NCI-H1092 treated with DMSO at 0.1 percent for 48 hours (cell line): ENCODE results near the gene FBXO10.
"Not testable (repeated sequence)": the region's sequence is repeated elsewhere in the genome, so short reads cannot be mapped to it uniquely, and the experiment has no call there.

Experiments
- DNase-seq: peaks from one replicate; lab custom pipeline; 2025; lab: John Stamatoyannopoulos, UW

FBXO10 gene

GRCh38 chr9:37511016-37512010 is 64.9 kb downstream of the FBXO10 start:
- no peak for DNase-seq

- DNase-seq = not testable (repeated sequence)
Measured at GRCh38 chr9:37510053-37510452, 66.1 kb downstream of the FBXO10 start.

GRCh38 chr9:37509536-37509935 is 66.6 kb downstream of the FBXO10 start:
- DNase-seq = no peak

GRCh38 chr9:37508834-37509206 is 67.4 kb downstream of the FBXO10 start:
- no peak for DNase-seq

- no peak for DNase-seq
Measured at GRCh38 chr9:37508135-37508833, 67.9 kb downstream of the FBXO10 start.

GRCh38 chr9:37507566-37508134 is 68.5 kb downstream of the FBXO10 start:
- no peak for DNase-seq

GRCh38 chr9:37504605-37505004 is 71.6 kb downstream of the FBXO10 start:
- no peak for DNase-seq

GRCh38 chr9:37503736-37504135 is 72.4 kb downstream of the FBXO10 start:
- DNase-seq = no peak

GRCh38 chr9:37501957-37502596 is 74.1 kb downstream of the FBXO10 start:
- DNase-seq = no peak

- DNase-seq = no peak
Measured at GRCh38 chr9:37499297-37499696, 76.9 kb downstream of the FBXO10 start.

GRCh38 chr9:37498457-37498856 is 77.7 kb downstream of the FBXO10 start:
- DNase-seq = no peak

GRCh38 chr9:37497320-37497719 is 78.9 kb downstream of the FBXO10 start:
- no peak for DNase-seq

GRCh38 chr9:37496020-37496419 is 80.2 kb downstream of the FBXO10 start:
- DNase-seq = no peak

GRCh38 chr9:37495571-37495970 is 80.6 kb downstream of the FBXO10 start:
- DNase-seq = no peak

- no peak for DNase-seq
Measured at GRCh38 chr9:37491939-37492338, 84.2 kb downstream of the FBXO10 start.

GRCh38 chr9:37486616-37487548 is 89.3 kb downstream of the FBXO10 start:
- DNase-seq = no peak

GRCh38 chr9:37486256-37486615 is 89.9 kb downstream of the FBXO10 start:
- no peak for DNase-seq

GRCh38 chr9:37485389-37486255 is 90.6 kb downstream of the FBXO10 start, which contains the start of gene POLR1E:
TSS of gene POLR1E (plus strand) at chr9:37485948. CDS start at chr9:37486048, 100 bp downstream.
- DNase-seq = peak; percentile 94

GRCh38 chr9:37480759-37481158 is 95.4 kb downstream of the FBXO10 start:
- no peak for DNase-seq

- DNase-seq = not testable (repeated sequence)
Measured at GRCh38 chr9:37477987-37478619, 98.1 kb downstream of the FBXO10 start.
